Left forelimb (tissue), 1 donor: Measurements from ENCODE around the gene SEC24C.
"Not testable (repeated sequence)": the region's sequence is repeated elsewhere in the genome, so short reads cannot be mapped to it uniquely, and the experiment has no call there.

Experiments
- DNase-seq: peaks from one replicate; pipeline ENCODE4 v3.0.0-alpha.2; 2018; ENCODE audit warnings: low spot score

The SEC24C gene

DNA sequence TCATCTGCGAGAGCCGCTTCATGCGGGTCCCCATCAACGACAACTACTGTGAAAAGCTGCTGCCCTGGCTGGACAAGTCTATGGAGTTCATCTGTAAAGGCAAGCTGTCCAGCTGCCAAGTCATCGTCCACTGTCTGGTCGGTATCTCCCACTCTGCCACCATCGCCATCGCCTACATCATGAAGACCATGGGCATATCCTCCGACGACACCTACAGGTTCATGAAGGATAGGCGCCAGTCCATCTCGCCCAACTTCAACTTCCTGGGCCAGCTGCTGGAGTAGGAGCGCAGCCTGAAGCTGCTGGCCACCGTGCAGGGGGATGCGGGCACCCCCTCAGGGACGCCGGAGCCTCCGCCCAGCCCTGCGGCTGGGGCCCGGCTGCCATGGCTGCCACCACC is 11.7 kb upstream of the SEC24C start:
- DNase-seq = no peak

- DNase-seq = no peak
Observed at GRCh38 chr10:73732931-73733623, 11.1 kb upstream of the SEC24C start.

DNA sequence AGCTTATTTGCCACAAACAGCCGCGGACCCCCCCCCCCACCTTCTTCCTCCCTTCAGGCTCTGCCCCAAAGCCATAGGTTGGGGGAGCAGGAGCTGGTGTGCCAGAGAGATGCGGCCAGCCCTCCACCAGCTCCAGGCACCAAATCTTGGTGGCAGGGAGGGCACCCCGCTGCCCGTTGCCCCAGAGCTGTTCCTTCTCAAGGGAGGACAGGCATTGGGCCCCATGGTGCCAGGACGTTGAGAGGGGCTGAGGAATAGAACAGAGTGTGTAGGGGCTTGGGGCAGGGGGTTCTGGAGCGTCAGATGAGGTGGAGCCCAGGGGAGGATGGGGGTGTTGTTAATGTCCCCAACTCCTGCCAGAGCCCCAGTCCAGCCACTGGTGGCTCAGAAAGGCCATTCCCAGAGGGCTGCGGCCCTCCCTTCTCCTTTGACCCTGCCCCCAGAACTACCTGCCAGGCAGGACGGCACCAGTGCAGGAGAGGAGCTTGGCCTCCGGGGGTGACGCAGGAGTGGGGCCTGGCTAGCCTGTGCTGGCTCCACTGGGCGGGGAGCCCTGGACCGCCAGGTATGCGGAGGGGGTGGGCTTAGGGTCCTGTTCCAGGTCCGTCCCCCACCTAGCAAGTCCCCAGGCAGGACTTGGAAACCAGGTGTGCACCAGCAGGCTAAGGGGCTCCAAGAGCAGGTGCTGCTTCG is 10.0 kb upstream of the SEC24C start:
- DNase-seq = no peak

- DNase-seq = no peak
Observed at GRCh38 chr10:73734796-73735305, 9.3 kb upstream of the SEC24C start.

DNA sequence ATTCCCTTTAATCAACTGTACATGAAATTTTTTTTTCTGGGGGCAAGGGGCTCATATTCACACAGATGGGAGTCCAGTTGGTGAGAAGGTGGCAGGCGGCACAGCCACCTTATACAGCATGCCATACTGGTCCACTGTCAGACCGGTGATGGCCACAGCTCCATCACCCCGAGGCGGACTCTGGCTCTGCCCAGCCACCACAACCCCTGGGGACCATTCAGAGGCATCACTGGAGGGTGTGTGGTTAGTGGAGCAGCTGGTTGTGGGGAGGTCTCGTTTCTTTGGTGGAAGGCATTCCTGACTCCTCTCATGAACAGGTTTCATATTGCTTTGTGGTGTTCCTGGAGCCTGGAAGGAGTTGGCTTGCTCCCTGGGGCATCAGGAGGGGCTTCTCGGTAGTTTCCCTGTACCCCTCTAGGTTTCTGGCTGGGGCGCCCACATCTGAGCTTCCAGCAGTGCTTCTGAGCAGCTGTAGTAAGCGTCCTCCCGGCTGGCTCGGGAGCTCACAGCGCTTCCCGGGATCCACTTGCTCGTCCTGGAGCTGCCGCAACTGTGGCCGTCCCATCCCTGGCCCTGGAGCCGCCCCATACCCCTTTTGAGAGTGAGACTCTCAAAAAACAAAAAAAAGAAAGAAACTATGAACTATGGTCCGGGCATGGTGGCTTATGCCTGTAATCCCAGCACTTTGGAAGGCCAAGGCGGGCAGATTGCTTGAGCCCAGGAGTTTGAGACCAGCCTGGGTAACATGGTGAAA is 3.5 kb upstream of the SEC24C start:
- not testable (repeated sequence) for DNase-seq

DNA sequence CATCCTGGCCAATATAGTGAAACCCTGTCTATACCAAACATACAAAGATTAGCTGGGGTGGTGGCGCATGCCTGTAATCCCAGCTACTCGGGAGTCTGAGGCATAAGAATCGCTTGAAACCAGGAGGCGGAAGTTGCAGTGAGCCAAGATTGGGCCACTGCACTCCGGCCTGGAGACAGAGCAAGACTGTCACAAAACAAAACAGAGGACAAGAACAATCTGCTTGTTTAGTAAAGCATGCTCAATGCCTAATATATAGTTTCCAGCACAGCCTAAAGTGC is 1.8 kb upstream of the SEC24C start:
- DNase-seq = no peak

DNA sequence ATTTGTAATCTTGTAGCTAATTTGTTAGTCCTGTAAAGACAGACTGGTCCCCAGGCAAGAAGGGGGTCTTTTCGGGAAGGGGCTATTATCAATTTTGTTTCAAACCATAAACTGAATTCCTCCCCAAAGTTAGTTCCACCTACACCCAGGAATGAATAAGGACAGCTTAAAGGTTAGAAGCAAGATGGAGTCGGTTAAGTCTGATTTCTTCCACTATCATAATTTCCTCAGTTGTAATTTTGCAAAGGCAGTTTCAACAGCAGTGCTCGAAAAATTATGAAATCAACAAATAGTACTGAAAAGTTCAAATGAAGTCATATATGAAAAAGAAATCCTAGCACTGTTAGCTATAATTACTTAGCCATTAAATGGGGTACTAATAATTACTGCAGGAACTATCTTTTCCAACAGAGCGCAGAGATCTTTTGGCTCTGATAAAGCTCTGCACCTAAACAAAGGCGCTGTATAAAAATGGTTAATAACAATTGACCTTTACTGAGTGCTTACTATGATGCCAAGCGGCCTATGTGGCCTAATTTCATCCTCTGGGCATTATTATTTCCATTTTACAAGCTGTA is 756 bp upstream of the SEC24C start:
- DNase-seq = no peak

- DNase-seq = no peak
Observed at GRCh38 chr10:73744664-73744975, 448 bp downstream of the SEC24C start.

DNA sequence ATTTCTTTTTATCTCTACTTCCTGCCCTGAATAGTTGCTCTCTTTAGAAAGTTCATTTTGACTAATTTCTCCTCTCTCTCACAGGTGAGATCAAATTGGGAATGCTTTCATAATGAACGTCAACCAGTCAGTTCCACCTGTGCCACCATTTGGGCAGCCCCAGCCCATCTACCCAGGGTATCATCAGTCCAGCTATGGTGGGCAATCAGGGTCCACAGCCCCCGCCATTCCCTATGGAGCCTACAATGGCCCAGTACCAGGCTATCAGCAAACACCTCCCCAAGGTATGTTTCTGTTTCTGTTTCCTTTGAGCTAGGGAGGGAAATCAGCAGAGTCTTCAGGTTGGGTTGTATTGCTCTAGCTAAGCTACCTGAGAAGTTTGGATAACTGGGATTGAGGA is 2.5 kb downstream of the SEC24C start:
- no peak for DNase-seq

- DNase-seq = no peak
Observed at GRCh38 chr10:73750819-73751218, 6.6 kb downstream of the SEC24C start.

GRCh38 chr10:73756183-73756582 is 12.0 kb downstream of the SEC24C start:
- no peak for DNase-seq

GRCh38 chr10:73758704-73759511 is 14.7 kb downstream of the SEC24C start:
- DNase-seq = no peak

DNA sequence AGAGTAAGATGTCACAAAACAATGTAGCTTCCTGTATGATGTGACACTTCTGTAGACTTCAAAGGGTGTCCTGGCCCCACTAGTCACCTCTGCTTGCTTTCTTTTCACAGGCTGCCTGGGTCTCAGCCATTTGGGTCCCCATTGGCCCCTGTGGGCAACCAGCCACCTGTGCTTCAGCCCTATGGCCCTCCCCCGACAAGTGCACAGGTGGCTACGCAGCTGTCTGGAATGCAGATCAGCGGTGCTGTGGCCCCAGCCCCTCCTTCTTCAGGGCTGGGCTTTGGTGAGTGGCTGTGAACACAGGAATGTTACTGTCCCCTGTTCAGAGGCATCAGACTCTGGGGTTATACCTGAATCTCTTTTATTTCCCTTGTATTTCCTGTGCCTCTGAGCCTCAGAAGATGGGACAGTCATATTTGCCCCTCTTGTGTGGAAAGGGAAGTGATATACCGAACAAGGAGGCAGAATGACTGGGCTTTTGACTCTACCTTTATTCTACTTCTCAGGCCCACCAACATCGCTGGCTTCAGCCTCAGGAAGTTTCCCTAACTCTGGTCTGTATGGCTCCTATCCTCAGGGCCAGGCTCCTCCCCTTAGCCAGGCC is 15.4 kb downstream of the SEC24C start:
- no peak for DNase-seq

GRCh38 chr10:73761781-73762180 is 17.6 kb downstream of the SEC24C start:
- no peak for DNase-seq

GRCh38 chr10:73762915-73763314 is 18.7 kb downstream of the SEC24C start:
- DNase-seq = no peak

- DNase-seq = no peak
Observed at GRCh38 chr10:73763343-73763742, 19.2 kb downstream of the SEC24C start.

DNA sequence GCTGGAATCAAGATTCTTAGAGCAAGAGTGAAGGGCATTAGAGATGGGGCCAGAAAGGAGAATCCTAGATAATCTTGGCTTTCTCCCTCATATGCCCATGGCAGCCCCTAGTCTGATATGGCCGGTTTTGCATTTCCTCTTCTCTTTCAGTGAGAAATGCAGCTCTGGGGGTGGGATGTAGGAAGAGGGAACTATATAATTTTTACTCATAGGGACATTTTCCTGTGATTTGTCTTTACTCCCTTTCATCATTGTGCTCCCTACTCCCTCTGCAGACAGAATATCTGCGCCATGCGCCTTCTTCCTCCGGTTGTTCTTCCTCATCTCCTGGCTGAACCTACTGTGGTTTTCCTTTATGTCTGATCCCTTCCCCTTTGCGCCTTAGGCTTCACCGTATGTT is 20.9 kb downstream of the SEC24C start:
- DNase-seq = no peak

DNA sequence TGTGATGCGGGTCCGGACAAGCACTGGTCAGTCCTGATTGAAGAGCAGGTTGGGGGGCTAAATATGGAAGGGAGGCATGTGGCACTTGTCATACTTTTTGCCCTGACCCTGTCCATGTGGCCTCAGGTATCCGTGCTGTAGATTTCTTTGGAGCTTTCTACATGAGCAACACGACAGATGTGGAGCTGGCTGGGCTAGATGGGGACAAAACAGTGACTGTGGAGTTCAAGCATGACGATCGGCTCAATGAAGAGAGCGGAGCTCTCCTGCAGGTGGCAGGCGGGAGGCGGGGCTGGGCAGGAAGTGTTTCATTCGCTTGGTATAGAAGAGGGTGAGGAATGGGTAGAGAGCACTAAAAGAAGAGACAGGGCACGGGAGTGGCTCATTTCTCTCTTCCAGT is 24.7 kb downstream of the SEC24C start:
- no peak for DNase-seq

DNA sequence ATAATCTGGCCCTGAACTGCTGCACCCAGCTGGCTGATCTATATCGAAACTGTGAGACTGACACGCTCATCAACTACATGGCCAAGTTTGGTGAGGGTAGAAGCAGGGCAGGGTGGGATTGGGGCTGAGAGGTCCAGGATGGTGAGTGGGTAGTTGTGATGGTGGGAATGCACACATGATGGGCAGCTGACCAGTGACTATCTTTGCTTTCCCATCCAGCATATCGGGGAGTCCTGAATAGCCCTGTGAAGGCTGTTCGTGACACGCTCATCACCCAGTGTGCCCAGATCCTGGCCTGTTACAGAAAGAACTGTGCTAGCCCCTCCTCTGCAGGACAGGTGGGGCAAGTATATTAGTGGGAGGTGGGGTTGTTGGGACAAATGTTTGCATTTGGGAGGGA is 25.2 kb downstream of the SEC24C start:
- no peak for DNase-seq

GRCh38 chr10:73771722-73772280 is 27.6 kb downstream of the SEC24C start:
- no peak for DNase-seq
